Thoracic aorta (tissue), 2 donors: ENCODE measurements around the gene FZD7. TPM values are rescaled to one million over a fixed set of nuclear protein-coding genes. Genes with fewer than 3 reads are reported as not detected.

ENCODE experiments used
- ATAC-seq: fragments of 150-250 bp; one replicate; pipeline ENCODE4 v1.8.0; 2017; ENCODE audit warnings: low read depth; ENCODE audit not compliant: insufficient number of reproducible peaks, low FRiP score
- DNase-seq: peaks from one replicate; pipeline ENCODE4 v3.0.0-alpha.2; 2020; ENCODE audit warnings: low spot score
- H3K27ac ChIP-seq, 2 donors: fragments of 200-600 bp; sonication (generic); 1 replicate in 1 of 2; 2 replicates in 1 of 2; pipeline ENCODE4 v1.5.1; 2016; ENCODE audit warnings: mild to moderate bottlenecking in 2 of 2, moderate library complexity in 2 of 2
- H3K27me3 ChIP-seq: fragments of 200-600 bp; sonication (generic); replicated peaks from 2 replicates; pipeline ENCODE4 v1.6.0; 2016; ENCODE audit warnings: mild to moderate bottlenecking; ENCODE audit not compliant: insufficient read depth
- H3K36me3 ChIP-seq: fragments of 200-600 bp; sonication (generic); one replicate; pipeline ENCODE4 v1.5.1; 2016
- H3K4me1 ChIP-seq, 2 donors: fragments of 200-600 bp; sonication (generic); 1 replicate in 1 of 2; 2 replicates in 1 of 2; pipeline versions ENCODE4 v1.5.1 to v1.6.0; 2016; ENCODE audit warnings: low read depth in 2 of 2, mild to moderate bottlenecking in 1 of 2; ENCODE audit not compliant: control insufficient read depth in 1 of 2
- H3K4me3 ChIP-seq: fragments of 200-600 bp; sonication (generic); 2 replicates; pipeline ENCODE4 v1.5.1; 2016; ENCODE audit warnings: mild to moderate bottlenecking
- H3K9me3 ChIP-seq: fragments of 200-600 bp; sonication (generic); 2 replicates; pipeline ENCODE4 v1.5.1; 2016
- CTCF ChIP-seq: fragments of 200-600 bp; sonication (generic); IDR thresholded peaks from one replicate; pipeline ENCODE4 v1.5.1; 2019; ENCODE audit warnings: antibody characterized with exemption
- total RNA-seq, 2 donors: library from RNA; depleted of rRNA; stranded (reverse); fragments of >200 nt; gene quantifications; one replicate each; pipeline versions ENCODE4 v1.1.0 to v1.2.3, GENCODE V29; 2016

The FZD7 gene
- total RNA-seq, 2 donors from 2014 or later = 14.0 to 14.4 TPM

GRCh38 chr2:202018950-202019349, 14.7 kb upstream of the FZD7 start:
- TF ChIP-seq CTCF = no peak
- Histone ChIP-seq H3K27me3 (no peaks in the 10 kb centered on the region), H3K36me3 (no peaks in the 10 kb centered on the region), H3K4me3 (no peak overlapping the region), H3K27ac (no peak overlapping the region), H3K4me1 (no peaks in the 10 kb centered on the region), H3K9me3 (no peaks in the 10 kb centered on the region)
- ATAC-seq (no peak), DNase-seq (no peak)

- H3K4me1 ChIP-seq = no peaks in the 10 kb centered on the region
Observed at GRCh38 chr2:202019689-202020450, 13.8 kb upstream of the FZD7 start.

DNA sequence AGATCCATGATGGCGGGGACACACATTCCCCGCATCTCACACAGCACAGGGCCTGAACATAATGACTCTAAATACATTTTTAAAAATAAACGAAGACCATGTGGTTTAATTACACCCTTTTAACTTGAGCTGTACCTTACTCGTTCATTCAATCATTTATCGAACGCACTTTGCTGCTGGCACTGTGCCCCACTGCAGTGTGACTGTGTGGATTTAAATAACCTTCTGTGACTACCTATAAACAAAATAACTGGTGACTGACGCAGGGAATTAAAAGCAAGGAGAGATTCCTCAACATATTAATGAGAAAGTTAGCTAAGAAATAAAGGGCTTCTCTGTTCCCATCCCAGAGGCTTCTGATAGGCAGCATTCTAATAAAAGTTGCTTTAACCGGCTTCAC, 10.9 kb upstream of the FZD7 start:
- Histone ChIP-seq H3K4me1 (no peaks in the 10 kb centered on the region), H3K27me3 (no peaks in the 10 kb centered on the region), H3K4me3 (no peak overlapping the region), H3K27ac (no peak overlapping the region), H3K36me3 (no peaks in the 10 kb centered on the region), H3K9me3 (no peaks in the 10 kb centered on the region)
- DNase-seq = no peak
- TF ChIP-seq CTCF = no peak
- no peak for ATAC-seq

More at GRCh38 chr2:202019689-202020450, 13.8 kb upstream of the FZD7 start:
- no peaks in the 10 kb centered on the region for H3K9me3 ChIP-seq
- H3K4me3 ChIP-seq = no peak overlapping the region
- no peaks in the 10 kb centered on the region for H3K36me3 ChIP-seq
- ATAC-seq (no peak), DNase-seq (no peak)
- H3K27ac ChIP-seq = no peak overlapping the region
- H3K27me3 ChIP-seq = no peaks in the 10 kb centered on the region
- no peak for TF ChIP-seq CTCF

DNA sequence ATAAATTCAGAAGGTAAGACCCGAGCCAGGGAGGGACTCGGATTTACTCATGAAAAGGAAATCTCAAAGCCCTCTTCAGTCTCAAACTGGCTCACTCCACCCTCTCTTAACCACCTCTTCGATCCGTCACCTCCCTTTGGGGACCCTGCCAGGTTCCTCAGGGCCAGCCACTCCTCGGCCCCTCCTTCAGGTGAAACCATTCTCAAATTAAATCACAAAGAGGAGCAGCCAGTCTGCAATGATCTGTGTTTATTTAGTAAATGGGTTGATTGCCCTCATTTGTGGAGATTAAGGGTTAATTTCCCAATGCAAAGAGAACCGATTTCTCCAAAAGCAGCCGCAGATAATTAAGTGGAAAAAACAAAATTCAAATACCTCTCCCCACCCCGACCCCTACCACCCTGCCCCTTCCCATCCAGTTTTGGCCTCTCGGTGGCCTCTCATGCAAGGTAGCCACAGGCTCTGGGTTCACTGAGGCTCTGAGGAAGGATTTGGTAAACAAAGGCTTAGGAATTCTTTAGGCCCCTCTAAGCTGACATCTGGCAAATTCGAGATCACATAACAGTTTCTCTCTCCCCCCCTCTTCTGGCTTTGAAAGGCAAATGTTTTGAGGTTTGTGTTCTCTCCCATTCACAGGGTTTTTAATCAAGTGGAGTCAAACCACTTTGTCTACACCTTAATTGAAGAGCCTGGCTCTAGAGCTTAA, 10.3 kb upstream of the FZD7 start:
- TF ChIP-seq CTCF = no peak
- Histone ChIP-seq H3K27me3 (no peaks in the 10 kb centered on the region), H3K36me3 (no peaks in the 10 kb centered on the region), H3K9me3 (no peaks in the 10 kb centered on the region), H3K4me1 (no peaks in the 10 kb centered on the region), H3K27ac (no peak overlapping the region), H3K4me3 (no peak overlapping the region)
- no peak for ATAC-seq
- DNase-seq = no peak

DNA sequence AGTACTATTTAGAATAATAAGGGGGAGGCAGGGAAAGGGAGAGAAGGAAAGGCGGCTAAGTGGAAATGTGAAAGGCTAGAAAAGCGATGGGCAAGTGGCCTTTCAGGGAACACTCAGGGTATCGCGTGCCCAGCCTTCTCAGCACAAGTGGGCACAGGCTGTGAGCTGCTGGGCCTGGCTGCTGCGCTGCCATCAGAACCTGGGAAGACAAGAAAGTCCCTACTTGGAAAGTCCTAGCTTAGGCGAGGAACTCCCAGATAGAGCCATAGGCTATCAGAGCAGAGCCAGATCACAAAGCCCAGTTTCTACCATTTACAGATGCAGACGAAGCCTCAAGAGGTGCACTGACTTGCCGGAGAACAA, 9.8 kb upstream of the FZD7 start:
- DNase-seq (no peak), ATAC-seq (no peak)
- H3K36me3 ChIP-seq = no peaks in the 10 kb centered on the region
- H3K27ac ChIP-seq = no peak overlapping the region
- H3K9me3 ChIP-seq = no peaks in the 10 kb centered on the region
- no peaks in the 10 kb centered on the region for H3K27me3 ChIP-seq
- no peaks in the 10 kb centered on the region for H3K4me1 ChIP-seq
- no peak for TF ChIP-seq CTCF
- H3K4me3 ChIP-seq = no peak overlapping the region
